ENCODE data around the gene SLC31A1.

The SLC31A1 gene

GRCh38 chr9:113221003-113221799, at the start of gene SLC31A1, which contains the start of gene FKBP15:
Gene SLC31A1, plus strand, starts transcription at chr9:113221544. Its CDS starts 34,605 bp downstream, at chr9:113256149.
Gene FKBP15, minus strand, starts transcription at chr9:113221277. Its CDS starts 34 bp downstream, at chr9:113221243.
- DNase-seq (ENCODE audit: low read depth in 3 of 3, low spot score in 1 of 3), result peak; percentile 89 to 95 (median 94)

GRCh38 chr9:113173341-113173740, 48.0 kb upstream of the SLC31A1 start:
- DNase-seq (ENCODE audit: low read depth in 3 of 3, low spot score in 1 of 3), result no peak

DNA sequence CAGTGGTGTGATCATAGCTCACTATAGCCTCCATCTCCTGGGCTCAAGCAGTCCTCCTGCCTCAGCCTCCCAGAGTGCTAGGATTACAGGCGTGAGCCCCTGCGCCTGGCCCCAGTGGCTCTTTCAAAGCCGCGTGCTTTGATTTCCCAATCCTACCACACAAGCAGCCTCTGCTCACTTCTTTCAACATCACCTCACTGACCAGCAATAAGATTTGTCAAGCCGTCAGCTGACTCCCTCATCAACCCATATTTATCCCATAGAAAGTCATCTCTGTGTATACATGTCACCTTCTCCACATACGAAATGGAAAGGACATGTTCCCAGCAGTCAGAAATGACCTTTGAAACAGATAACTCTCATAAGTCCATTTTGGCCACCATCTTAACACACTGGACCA, 44.5 kb upstream of the SLC31A1 start:
- DNase-seq (ENCODE audit: low read depth in 3 of 3, low spot score in 1 of 3), result no peak

GRCh38 chr9:113177251-113177650, 44.1 kb upstream of the SLC31A1 start:
- no peak for DNase-seq (ENCODE audit: low read depth in 3 of 3, low spot score in 1 of 3)

DNA sequence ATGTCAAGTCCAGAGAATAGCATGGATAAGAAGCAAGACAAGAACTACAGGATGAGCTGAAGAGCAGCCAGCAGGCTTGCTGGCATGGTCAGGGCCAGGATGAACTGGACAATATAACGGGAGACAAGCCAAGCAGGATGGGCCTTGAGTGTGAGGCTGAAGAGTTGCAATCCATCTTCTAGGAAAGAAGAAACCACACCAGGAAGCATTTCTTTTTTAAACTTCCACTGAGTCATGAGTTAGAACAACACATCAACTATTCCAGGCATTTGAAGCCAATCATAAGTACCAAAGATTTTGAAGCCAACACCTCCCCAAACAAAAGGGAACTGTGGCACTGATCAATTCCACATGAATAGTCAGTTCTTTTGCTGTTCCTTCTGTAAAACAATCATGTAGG, 43.3 kb upstream of the SLC31A1 start:
- DNase-seq (ENCODE audit: low read depth in 3 of 3, low spot score in 1 of 3), result no peak

GRCh38 chr9:113179839-113180238, 41.5 kb upstream of the SLC31A1 start:
- DNase-seq (ENCODE audit: low read depth in 3 of 3, low spot score in 1 of 3), result no peak

DNA sequence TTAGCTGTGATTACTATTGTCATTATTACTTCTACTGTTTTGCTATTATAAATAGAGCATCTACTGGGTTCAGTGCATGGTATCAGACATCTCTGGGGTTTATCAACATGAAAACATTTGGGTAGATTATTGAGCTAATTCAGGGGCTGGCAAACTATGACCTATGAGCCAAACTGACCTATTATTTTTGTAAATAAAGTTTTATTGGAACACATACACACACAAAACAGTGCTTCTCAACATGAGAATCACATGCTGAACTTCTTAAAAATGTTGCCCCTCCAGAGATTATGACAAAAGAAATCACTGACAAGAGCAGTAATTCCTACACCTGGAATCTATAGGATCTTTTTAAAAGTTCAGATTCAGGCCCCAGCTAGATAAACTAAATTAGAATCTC, 40.2 kb upstream of the SLC31A1 start:
- DNase-seq (ENCODE audit: low read depth in 3 of 3, low spot score in 1 of 3), result no peak

DNA sequence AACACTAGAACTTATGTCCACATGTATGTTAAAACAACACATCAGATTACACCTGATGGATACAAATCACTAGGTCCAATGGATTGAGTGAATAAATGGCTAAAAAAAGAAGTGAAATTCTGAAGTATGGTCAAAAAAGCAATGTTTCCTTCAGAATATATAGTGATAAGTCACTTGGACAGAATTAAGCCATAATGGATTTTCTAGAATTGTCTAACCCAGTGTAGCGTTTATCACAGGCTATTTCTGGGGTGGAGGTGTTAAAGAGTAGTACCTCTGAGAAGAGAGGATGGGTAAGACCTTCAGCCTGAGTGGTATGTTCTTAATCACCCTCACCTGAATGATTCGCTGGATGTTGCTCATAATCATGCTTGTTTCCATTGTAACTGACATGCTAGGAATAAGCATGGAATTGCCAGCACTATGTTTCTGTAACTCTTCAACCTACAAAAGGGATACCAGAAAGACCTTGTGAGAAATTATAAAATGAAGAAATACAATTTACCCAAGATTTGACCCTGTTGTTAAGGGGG, 37.3 kb upstream of the SLC31A1 start:
- no peak for DNase-seq (ENCODE audit: low read depth in 3 of 3, low spot score in 1 of 3)

- no peak for DNase-seq (ENCODE audit: low read depth in 3 of 3, low spot score in 1 of 3)
Observed at GRCh38 chr9:113184539-113184938, 36.8 kb upstream of the SLC31A1 start.

DNA sequence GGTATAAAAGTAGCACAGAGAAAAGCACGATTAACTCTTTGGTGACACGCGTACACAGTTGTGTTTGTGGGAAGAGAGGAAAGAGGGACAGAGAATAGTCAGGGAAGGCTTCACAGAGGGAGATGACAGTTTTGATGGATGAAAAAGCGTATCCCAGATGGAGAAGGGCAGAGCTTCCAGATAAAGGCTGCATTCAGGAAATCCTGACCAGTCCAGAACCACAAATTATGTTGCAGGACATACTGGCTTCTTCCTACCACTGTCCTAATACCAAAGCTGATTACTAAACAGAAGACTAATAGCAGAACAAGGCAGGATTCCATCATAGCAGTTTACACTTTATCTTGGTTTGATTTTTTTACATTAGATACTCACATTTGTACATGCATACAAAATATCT, 36.1 kb upstream of the SLC31A1 start:
- no peak for DNase-seq (ENCODE audit: low read depth in 3 of 3, low spot score in 1 of 3)

GRCh38 chr9:113186137-113186755, 35.1 kb upstream of the SLC31A1 start:
- no peak for DNase-seq (ENCODE audit: low read depth in 3 of 3, low spot score in 1 of 3)

DNA sequence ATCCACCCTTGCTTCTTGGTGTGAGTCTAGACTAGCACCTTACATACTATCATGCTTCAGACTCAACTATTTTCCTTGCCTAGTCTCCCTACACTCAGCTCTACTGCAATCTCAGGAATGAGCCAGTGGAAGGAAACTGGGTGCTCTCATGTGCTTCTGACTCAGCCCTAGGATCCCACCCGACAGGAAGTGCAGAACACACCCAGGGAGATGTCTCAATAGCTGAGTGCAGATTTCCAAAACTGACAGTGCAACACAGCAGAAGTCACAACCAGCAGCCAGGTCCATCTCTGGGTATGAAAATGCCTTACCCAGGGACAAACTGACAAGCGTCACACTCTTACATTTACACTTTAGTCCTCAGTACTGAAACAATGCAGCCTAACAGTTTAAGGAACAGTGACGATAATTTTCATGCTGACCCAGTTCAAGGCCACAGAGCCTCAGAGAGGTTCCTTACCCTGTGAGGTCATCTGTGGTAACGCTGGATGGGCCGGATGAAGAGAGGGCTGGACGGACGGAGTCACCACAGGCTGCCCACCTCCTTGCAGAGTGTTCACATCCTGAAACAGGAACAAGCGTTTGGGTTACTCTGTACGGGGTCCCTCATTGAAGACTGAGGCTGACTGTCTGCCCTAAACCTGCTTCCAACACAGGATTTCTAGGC, 33.3 kb upstream of the SLC31A1 start:
- DNase-seq (ENCODE audit: low read depth in 3 of 3, low spot score in 1 of 3), result no peak

DNA sequence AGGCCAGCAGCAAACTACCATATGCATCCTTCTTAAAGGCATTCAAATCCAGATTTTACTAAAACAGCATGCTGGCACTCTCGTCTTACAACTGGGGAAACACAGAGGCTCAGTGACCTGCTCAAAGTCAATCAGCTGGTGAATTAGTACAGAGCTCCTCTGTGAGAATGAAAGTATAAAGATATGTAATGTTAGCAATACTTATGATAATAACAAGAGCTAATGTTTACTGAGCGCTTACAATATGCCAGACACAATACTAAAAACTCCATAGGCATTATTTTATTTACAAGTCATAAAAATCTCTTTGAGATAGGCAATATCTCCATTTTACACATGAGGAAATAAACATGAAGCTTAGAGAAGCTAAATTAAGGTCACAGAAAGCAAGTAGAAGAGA, 28.9 kb upstream of the SLC31A1 start:
- DNase-seq (ENCODE audit: low read depth in 3 of 3, low spot score in 1 of 3), result no peak

DNA sequence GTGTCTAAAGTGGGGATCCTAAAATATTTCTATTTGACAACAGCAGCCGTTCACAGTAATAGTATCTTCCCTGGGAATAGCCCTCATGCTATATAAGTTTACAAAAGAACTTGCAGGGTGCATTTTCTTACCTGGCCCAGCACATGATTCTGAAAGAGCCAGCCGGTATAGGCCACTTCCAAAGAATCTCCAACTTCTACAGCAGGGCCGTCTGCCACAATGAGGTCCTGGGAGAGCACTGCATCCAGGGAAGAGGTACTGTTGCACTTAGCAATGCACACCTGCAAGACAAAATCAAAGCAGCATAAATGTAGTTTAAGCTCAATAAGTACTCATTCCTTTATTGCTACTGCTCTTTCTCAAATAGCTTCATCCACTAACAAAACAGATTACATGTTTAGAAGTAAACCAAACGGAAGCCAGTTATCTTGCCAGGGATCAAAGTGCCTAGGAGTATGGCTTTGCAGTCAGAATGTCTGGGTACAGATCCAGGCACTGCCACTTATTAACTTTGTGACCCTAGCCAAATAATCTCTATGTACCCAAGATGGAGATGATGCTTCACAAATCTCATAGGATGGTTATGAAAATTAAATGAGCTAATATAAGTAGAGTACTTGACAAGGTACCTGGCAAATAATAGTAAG, 21.5 kb upstream of the SLC31A1 start:
- DNase-seq (ENCODE audit: low read depth in 3 of 3, low spot score in 1 of 3), result no peak

DNA sequence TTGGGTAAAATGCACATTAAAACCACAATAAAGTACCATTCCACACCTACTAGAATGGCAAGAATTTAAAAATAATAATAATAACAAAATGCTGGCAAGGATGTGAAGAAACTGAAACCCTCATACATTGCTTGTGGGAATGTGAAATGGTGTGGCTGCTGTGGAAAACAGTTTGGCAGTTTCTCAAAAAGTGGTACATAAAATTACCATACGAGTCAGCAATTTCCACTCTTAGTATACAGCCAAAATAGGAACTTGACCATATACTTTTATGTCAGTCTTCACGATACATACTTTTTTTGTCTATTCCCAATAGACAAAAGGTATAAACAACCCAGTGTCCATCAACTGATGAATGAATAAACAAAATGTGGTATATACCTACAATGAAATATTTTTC, 15.9 kb upstream of the SLC31A1 start:
- DNase-seq (ENCODE audit: low read depth in 3 of 3, low spot score in 1 of 3), result no peak

GRCh38 chr9:113205861-113206260, 15.5 kb upstream of the SLC31A1 start:
- no peak for DNase-seq (ENCODE audit: low read depth in 3 of 3, low spot score in 1 of 3)

DNA sequence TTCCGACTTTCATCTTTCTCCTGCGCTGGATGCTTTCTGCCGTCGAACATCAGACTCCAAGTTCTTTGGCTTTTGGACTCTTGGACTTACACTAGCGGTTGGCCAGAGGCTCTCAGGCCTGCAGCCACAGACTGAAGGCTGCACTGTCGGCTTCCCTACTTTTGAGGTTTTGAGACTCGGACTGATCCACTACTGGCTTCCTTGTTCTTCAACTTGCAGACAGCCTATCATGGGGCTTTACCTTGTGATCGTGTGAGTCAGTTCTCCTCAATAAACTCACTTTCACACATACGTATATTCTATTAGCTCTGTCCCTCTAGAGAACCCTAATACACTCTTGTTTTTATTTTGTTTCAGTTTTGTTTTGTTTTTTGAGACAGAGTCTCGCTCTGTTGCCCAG, 10.5 kb upstream of the SLC31A1 start:
- DNase-seq (ENCODE audit: low read depth in 3 of 3, low spot score in 1 of 3), result no peak

- DNase-seq (ENCODE audit: low read depth in 3 of 3, low spot score in 1 of 3), result no peak
Observed at GRCh38 chr9:113215132-113215531, 6.2 kb upstream of the SLC31A1 start.

GRCh38 chr9:113216406-113216805, 4.9 kb upstream of the SLC31A1 start:
- DNase-seq (ENCODE audit: low read depth in 3 of 3, low spot score in 1 of 3), result no peak

DNA sequence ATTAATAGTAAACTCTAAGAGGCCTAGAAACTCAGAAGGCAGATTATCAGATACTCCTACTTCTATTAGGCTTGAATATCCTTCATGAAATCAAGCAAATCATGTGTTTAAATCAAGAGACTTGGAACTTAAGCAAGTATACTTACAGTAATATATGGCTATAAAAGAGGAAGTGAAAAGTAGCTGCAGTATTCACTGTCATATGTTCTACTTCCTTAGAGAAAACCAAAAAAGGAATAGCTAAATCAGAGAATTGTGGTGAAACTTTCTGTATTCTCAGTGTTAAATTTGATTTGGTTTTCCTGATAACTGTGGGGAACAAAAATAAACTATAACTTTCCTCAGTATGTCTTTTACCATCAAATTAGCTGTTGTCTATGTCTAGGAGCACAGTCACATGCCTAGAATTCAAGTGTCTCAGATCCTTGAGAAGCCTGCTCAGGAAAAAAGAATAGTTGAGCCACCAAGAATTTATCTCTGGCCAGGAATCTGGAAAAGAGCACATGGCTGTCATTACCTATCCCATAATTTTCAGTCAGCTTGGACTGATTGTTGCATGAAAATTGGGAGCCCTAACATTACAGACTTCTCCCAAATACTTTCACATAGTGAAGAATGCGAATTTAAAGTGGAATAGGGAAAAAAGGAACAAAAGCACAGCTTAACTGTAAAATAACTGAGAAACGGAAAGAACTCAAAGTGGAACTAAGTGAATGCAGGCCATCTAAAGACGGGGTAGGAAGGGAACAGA, 2.0 kb upstream of the SLC31A1 start:
- DNase-seq (ENCODE audit: low read depth in 3 of 3, low spot score in 1 of 3), result no peak

GRCh38 chr9:113219969-113220368, 1.4 kb upstream of the SLC31A1 start:
- no peak for DNase-seq (ENCODE audit: low read depth in 3 of 3, low spot score in 1 of 3)

Measured in stimulated activated CD4-positive, alpha-beta T cell treated with anti-CD3 and anti-CD28 coated beads, TNF-alpha, amount 100 ng/mL, for 1 hour (primary cell).